Measurements from ENCODE around the gene CHEK2.

CHEK2 gene

DNA sequence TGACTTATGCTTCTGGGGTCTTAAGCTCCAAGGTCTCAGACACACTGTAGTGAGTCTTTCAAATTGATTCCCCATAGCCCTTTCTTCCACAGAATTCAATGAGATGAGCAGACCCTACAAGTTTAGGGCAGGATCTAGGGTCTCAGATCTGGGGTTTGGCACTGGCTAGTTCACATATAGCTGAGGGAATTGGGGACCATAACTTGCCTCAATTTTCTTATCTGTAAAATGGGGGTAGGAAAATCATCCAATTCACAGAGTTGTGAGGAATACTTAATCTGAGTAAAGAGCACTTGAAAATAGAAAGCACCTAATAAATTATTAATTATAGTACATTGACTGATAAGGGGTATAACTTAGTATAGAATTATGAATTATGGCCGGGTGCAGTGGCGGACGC, 25.0 kb upstream of the CHEK2 start:
- TF ChIP-seq GATA2 (IDR thresholded peaks at IDR 0.05; ENCODE audit: low read depth, low read length) (no peak), GATA3 (IDR thresholded peaks at IDR 0.05; ENCODE audit: low read depth, low read length) (no peak)

GRCh38 chr22:28761449-28761755, 19.8 kb upstream of the CHEK2 start:
- TF ChIP-seq GATA2 (IDR thresholded peaks at IDR 0.05; ENCODE audit: low read depth, low read length) = no peak
- TF ChIP-seq GATA3 (IDR thresholded peaks at IDR 0.05; ENCODE audit: low read depth, low read length) = no peak

- TF ChIP-seq GATA2 (IDR thresholded peaks at IDR 0.05; ENCODE audit: low read depth, low read length) = no peak
Observed at GRCh38 chr22:28759861-28760560, 18.4 kb upstream of the CHEK2 start.

DNA sequence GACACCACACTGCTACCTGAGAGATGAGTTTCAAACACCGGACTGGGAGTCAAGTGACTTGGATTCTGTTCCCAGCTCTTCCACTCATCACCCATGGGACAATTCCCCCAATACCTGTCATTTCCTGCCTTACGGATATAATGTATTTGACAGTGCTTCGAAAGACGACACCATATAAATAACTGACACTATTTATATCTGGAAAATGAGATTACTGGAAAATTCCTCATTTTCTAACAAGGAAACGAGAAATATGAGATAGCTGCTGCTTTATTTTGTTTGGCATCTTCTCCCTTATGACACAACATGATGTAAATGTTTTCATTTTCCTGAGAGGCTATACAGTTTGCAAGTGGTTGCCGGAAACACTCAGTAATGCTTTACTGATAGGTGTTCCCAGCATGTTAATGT, 8.9 kb upstream of the CHEK2 start:
- TF ChIP-seq GATA3 (IDR thresholded peaks at IDR 0.05; ENCODE audit: low read depth, low read length) = no peak
- TF ChIP-seq GATA2 (IDR thresholded peaks at IDR 0.05; ENCODE audit: low read depth, low read length) = no peak

GRCh38 chr22:28743852-28744251, 2.2 kb upstream of the CHEK2 start:
- TF ChIP-seq GATA2 (IDR thresholded peaks at IDR 0.05; ENCODE audit: low read depth, low read length) = no peak
- no peak for TF ChIP-seq GATA3 (IDR thresholded peaks at IDR 0.05; ENCODE audit: low read depth, low read length)

GRCh38 chr22:28742562-28742962, 942 bp upstream of the CHEK2 start:
- TF ChIP-seq GATA3 (IDR thresholded peaks at IDR 0.05; ENCODE audit: low read depth, low read length) (no peak), GATA2 (IDR thresholded peaks at IDR 0.05; ENCODE audit: low read depth, low read length) (no peak)

DNA sequence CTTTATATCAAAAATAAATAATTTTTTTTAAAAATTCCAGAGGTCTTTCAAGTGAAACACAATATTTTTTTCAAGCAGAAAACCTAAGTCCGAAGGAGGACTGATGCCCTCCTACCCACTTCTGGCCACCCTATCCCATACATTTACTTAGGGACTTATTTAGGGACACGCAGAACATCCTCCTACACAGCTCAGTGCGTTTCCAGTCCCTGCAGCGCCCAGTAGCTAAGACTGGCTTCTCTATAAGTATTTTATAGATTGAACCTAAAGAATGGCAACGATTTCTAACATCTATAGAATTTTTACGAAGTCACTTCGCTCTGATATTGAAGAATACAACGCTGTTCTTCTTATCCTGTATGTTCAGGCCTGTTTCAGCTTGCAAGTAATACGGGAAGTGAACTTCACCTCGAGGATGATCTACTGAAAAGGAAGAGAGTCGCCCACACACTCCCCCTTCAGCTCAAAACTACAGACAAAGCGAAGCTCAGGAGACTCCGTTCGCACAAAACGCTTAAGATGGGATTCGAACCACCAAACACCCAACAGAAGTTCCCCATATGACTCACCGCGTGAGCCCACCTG, 328 bp downstream of the CHEK2 start:
- TF ChIP-seq GATA3 (IDR thresholded peaks at IDR 0.05; ENCODE audit: low read depth, low read length) (no peak), GATA2 (IDR thresholded peaks at IDR 0.05; ENCODE audit: low read depth, low read length) (no peak)

GRCh38 chr22:28737701-28738100, 3.9 kb downstream of the CHEK2 start:
- TF ChIP-seq GATA2 (IDR thresholded peaks at IDR 0.05; ENCODE audit: low read depth, low read length) = no peak
- TF ChIP-seq GATA3 (IDR thresholded peaks at IDR 0.05; ENCODE audit: low read depth, low read length) = no peak

GRCh38 chr22:28736301-28737155, 5.1 kb downstream of the CHEK2 start:
- TF ChIP-seq GATA2 (IDR thresholded peaks at IDR 0.05; ENCODE audit: low read depth, low read length) = no peak

- no peak for TF ChIP-seq GATA2 (IDR thresholded peaks at IDR 0.05; ENCODE audit: low read depth, low read length)
- TF ChIP-seq GATA3 (IDR thresholded peaks at IDR 0.05; ENCODE audit: low read depth, low read length) = no peak
Observed at GRCh38 chr22:28734393-28734792, 7.2 kb downstream of the CHEK2 start.

GRCh38 chr22:28730179-28730578, 11.4 kb downstream of the CHEK2 start:
- TF ChIP-seq GATA2 (IDR thresholded peaks at IDR 0.05; ENCODE audit: low read depth, low read length) (no peak), GATA3 (IDR thresholded peaks at IDR 0.05; ENCODE audit: low read depth, low read length) (no peak)

DNA sequence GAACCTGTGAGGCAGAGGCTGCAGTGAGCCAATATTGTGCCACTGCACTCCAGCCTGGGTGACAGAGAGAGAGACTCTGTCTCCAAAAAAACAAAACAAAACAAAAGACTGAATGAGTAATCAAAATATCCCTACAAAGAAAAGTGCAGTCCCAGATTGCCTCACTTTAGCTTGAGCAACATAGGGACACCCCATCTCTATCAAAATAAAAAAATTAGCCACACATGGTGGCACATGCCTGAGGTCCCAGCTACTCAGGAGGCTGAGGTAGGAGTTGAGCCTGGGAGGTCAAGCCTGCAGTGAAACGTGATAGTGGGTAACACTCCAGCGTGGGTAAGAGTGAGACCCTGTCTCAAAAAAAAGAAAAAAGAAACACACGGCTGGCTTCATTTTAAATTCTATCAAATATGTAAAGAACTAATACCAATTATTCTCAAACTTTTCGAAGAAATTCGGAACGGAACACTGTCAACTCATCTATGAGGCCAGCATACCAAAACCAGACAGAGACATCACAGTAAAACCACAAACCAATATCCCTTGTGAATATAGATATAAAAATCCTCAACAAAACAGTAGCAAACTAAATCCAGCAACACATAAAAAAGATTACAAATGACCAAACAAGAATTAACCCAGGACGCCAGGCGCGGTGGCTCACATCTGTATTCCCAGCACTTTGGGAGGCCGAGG, 12.9 kb downstream of the CHEK2 start:
- TF ChIP-seq GATA3 (IDR thresholded peaks at IDR 0.05; ENCODE audit: low read depth, low read length) = no peak
- no peak for TF ChIP-seq GATA2 (IDR thresholded peaks at IDR 0.05; ENCODE audit: low read depth, low read length)

DNA sequence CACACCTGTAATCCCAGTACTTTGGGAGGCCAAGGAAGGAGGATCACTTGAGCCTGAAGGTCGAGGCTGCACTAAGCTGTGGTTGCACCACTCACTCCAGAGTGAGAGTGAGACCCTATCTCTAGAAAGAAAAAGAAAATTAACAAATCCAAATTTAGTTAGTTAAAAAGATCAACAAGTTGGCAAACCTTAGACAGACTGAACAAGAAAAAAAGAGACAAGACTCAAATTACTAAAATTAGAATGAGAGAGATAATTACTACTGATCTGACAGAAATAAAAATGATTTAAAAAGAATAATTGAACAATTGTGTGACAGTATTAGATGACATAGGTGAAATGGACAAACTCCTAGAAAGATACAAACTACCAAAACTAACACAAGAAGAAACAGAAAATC, 13.6 kb downstream of the CHEK2 start:
- TF ChIP-seq GATA3 (IDR thresholded peaks at IDR 0.05; ENCODE audit: low read depth, low read length) = no peak
- no peak for TF ChIP-seq GATA2 (IDR thresholded peaks at IDR 0.05; ENCODE audit: low read depth, low read length)

- TF ChIP-seq GATA2 (IDR thresholded peaks at IDR 0.05; ENCODE audit: low read depth, low read length) = no peak
- no peak for TF ChIP-seq GATA3 (IDR thresholded peaks at IDR 0.05; ENCODE audit: low read depth, low read length)
Observed at GRCh38 chr22:28718044-28718443, 23.6 kb downstream of the CHEK2 start.

All from SH-SY5Y (cell line).